Osteocyte (in vitro differentiated cells): ENCODE measurements around the gene ASXL3. TPM values are rescaled to one million over a fixed set of nuclear protein-coding genes. Genes with fewer than 3 reads are reported as not detected.

Source experiments
- DNase-seq: peaks from one replicate; pipeline ENCODE4 v3.0.0; 2021; ENCODE audit warnings: mixed read lengths; ENCODE audit not compliant: unreplicated experiment; ENCODE audit errors: extremely low spot score
- H3K27ac Mint-ChIP-seq: one replicate; pipeline ENCODE4 v1.8.0; 2021; ENCODE audit warnings: mild to moderate bottlenecking, mixed read lengths; ENCODE audit not compliant: unreplicated experiment
- H3K27me3 Mint-ChIP-seq: one replicate; pipeline ENCODE4 v1.8.0; 2021; ENCODE audit warnings: mixed read lengths; ENCODE audit not compliant: unreplicated experiment
- H3K36me3 Mint-ChIP-seq: one replicate; pipeline ENCODE4 v1.8.0; 2021; ENCODE audit warnings: mixed read lengths; ENCODE audit not compliant: unreplicated experiment
- H3K4me1 Mint-ChIP-seq: one replicate; pipeline ENCODE4 v1.8.0; 2021; ENCODE audit warnings: mixed read lengths; ENCODE audit not compliant: unreplicated experiment
- H3K4me3 Mint-ChIP-seq: one replicate; pipeline ENCODE4 v1.8.0; 2021; ENCODE audit warnings: mild to moderate bottlenecking, moderate library complexity, mixed read lengths; ENCODE audit not compliant: unreplicated experiment
- H3K9me3 Mint-ChIP-seq: one replicate; pipeline ENCODE4 v1.8.0; 2021; ENCODE audit warnings: mixed read lengths; ENCODE audit not compliant: unreplicated experiment
- CTCF ChIP-seq: fragments of 200-600 bp; sonication (generic); IDR thresholded peaks from 2 replicates; pipeline ENCODE4 v1.5.0; 2021; ENCODE audit warnings: antibody characterized with exemption, mild to moderate bottlenecking, moderate library complexity
- total RNA-seq: library from RNA; stranded (reverse); gene quantifications from 2 replicates; pipeline ENCODE4 v1.2.1, GENCODE V29; 2021

ASXL3 gene
- total RNA-seq, 1 donor from 2014 or later, result 7.2 TPM

GRCh38 chr18:33605250-33605649 lies 27.2 kb downstream of the ASXL3 start:
- Mint-ChIP-seq H3K27ac (no peak overlapping the region), H3K4me3 (no peak overlapping the region), H3K36me3 (peaks cover 1% of the 10 kb centered on the region), H3K4me1 (peaks cover 19% of the 10 kb centered on the region), H3K27me3 (no peaks in the 10 kb centered on the region), H3K9me3 (no peaks in the 10 kb centered on the region)
- DNase-seq, result no peak
- no peak for TF ChIP-seq CTCF

GRCh38 chr18:33606621-33607020 lies 28.6 kb downstream of the ASXL3 start:
- H3K27me3 Mint-ChIP-seq, result no peaks in the 10 kb centered on the region
- H3K9me3 Mint-ChIP-seq, result no peaks in the 10 kb centered on the region
- TF ChIP-seq CTCF, result no peak
- H3K36me3 Mint-ChIP-seq, result peaks cover 1% of the 10 kb centered on the region
- no peak overlapping the region for H3K27ac Mint-ChIP-seq
- H3K4me3 Mint-ChIP-seq, result no peak overlapping the region
- peaks cover 17% of the 10 kb centered on the region for H3K4me1 Mint-ChIP-seq
- DNase-seq, result no peak

- no peaks in the 10 kb centered on the region for H3K9me3 Mint-ChIP-seq
- no peak for DNase-seq
- peaks cover 1% of the 10 kb centered on the region for H3K36me3 Mint-ChIP-seq
- H3K4me3 Mint-ChIP-seq, result peak overlapping the region; percentile 77
- peak overlapping the region; percentile 85 for H3K27ac Mint-ChIP-seq
- no peaks in the 10 kb centered on the region for H3K27me3 Mint-ChIP-seq
- no peak for TF ChIP-seq CTCF
- H3K4me1 Mint-ChIP-seq, result peaks cover 22% of the 10 kb centered on the region
Observed at GRCh38 chr18:33611525-33612135, 33.6 kb downstream of the ASXL3 start.

GRCh38 chr18:33612632-33613031 lies 34.6 kb downstream of the ASXL3 start:
- Mint-ChIP-seq H3K36me3 (peaks cover under 1% of the 10 kb centered on the region), H3K9me3 (no peaks in the 10 kb centered on the region), H3K27me3 (no peaks in the 10 kb centered on the region), H3K4me1 (peaks cover 22% of the 10 kb centered on the region), H3K4me3 (no peak overlapping the region), H3K27ac (no peak overlapping the region)
- no peak for DNase-seq
- TF ChIP-seq CTCF, result no peak

- H3K27me3 Mint-ChIP-seq, result no peaks in the 10 kb centered on the region
- H3K36me3 Mint-ChIP-seq, result peaks cover 4% of the 10 kb centered on the region
- DNase-seq, result no peak
- peaks cover 4% of the 10 kb centered on the region for H3K9me3 Mint-ChIP-seq
- no peak for TF ChIP-seq CTCF
- H3K27ac Mint-ChIP-seq, result no peak overlapping the region
- peaks cover 13% of the 10 kb centered on the region for H3K4me1 Mint-ChIP-seq
- H3K4me3 Mint-ChIP-seq, result no peak overlapping the region
Observed at GRCh38 chr18:33616556-33616955, 38.5 kb downstream of the ASXL3 start.
